Neural progenitor cell (in vitro differentiated cells): ENCODE results near the gene PTPRG. TPM values are rescaled to one million over a fixed set of nuclear protein-coding genes. Genes with fewer than 3 reads are reported as not detected.
"Not testable (repeated sequence)": the region's sequence is repeated elsewhere in the genome, so short reads cannot be mapped to it uniquely, and the experiment has no call there.

Source experiments
- DNase-seq: peaks from one replicate; pipeline ENCODE4 v3.0.0-alpha.2; 2016; ENCODE audit warnings: low spot score
- H2AFZ ChIP-seq: fragments of 200-600 bp; sonication (generic); replicated peaks from 2 replicates; pipeline ENCODE4 v1.6.1; 2016; ENCODE audit warnings: antibody characterized with exemption
- H3F3A ChIP-seq: fragments of 200-600 bp; sonication (generic); 2 replicates; pipeline ENCODE4 v1.6.1; 2016; ENCODE audit warnings: antibody characterized with exemption, low read depth
- H3K27ac ChIP-seq: fragments of 200-600 bp; sonication (generic); 2 replicates; pipeline ENCODE4 v1.5.1; 2016; ENCODE audit warnings: mild to moderate bottlenecking
- H3K27me3 ChIP-seq: fragments of 200-600 bp; sonication (generic); 2 replicates; pipeline ENCODE4 v1.6.1; 2016; ENCODE audit warnings: mild to moderate bottlenecking, moderate library complexity
- H3K36me3 ChIP-seq: fragments of 200-600 bp; sonication (generic); 2 replicates; pipeline ENCODE4 v1.5.1; 2016
- H3K4me1 ChIP-seq: fragments of 200-600 bp; sonication (generic); 2 replicates; pipeline ENCODE4 v1.6.1; 2016; ENCODE audit warnings: mixed run types
- H3K4me2 ChIP-seq: fragments of 200-600 bp; sonication (generic); 2 replicates; pipeline ENCODE4 v1.6.1; 2016
- H3K4me3 ChIP-seq: fragments of 200-600 bp; sonication (generic); 2 replicates; pipeline ENCODE4 v1.5.1; 2016
- H3K79me2 ChIP-seq: fragments of 200-600 bp; sonication (generic); 2 replicates; pipeline ENCODE4 v1.6.1; 2016; ENCODE audit warnings: low read depth
- H3K9ac ChIP-seq: fragments of 200-600 bp; sonication (generic); 2 replicates; pipeline ENCODE4 v1.6.1; 2016
- H3K9me3 ChIP-seq: fragments of 200-600 bp; sonication (generic); 2 replicates; pipeline ENCODE4 v1.5.1; 2016; ENCODE audit warnings: low read depth
- H4K20me1 ChIP-seq: fragments of 200-600 bp; sonication (generic); 2 replicates; pipeline ENCODE4 v1.6.1; 2016; ENCODE audit warnings: low read depth
- H3K27ac Mint-ChIP-seq: 3 replicates; pipeline ENCODE4 v1.8.0; 2021; ENCODE audit warnings: mixed read lengths
- H3K27me3 Mint-ChIP-seq: 2 replicates; pipeline ENCODE4 v1.8.0; 2022; ENCODE audit warnings: low read depth, mild to moderate bottlenecking, inconsistent platforms, moderate library complexity, mixed read lengths; ENCODE audit not compliant: insufficient read depth
- H3K36me3 Mint-ChIP-seq: 3 replicates; pipeline ENCODE4 v1.8.0; 2021; ENCODE audit warnings: mixed read lengths
- H3K4me1 Mint-ChIP-seq: 3 replicates; pipeline ENCODE4 v1.8.0; 2021; ENCODE audit warnings: mixed read lengths
- H3K4me3 Mint-ChIP-seq: 3 replicates; pipeline ENCODE4 v1.8.0; 2021; ENCODE audit warnings: mild to moderate bottlenecking, moderate library complexity, mixed read lengths
- H3K9me3 Mint-ChIP-seq: 3 replicates; pipeline ENCODE4 v1.8.0; 2020; ENCODE audit warnings: mixed read lengths
- EZH2 ChIP-seq: fragments of 200-600 bp; sonication (generic); IDR thresholded peaks from 2 replicates; pipeline ENCODE4 v1.6.1; 2017; ENCODE audit warnings: antibody characterized with exemption, mild to moderate bottlenecking, moderate library complexity
- EZH2phosphoT487 ChIP-seq: fragments of 200-600 bp; sonication (generic); IDR thresholded peaks from 2 replicates; pipeline ENCODE4 v1.6.1; 2017; ENCODE audit warnings: antibody characterized with exemption
- total RNA-seq: library from RNA; depleted of rRNA; stranded (reverse); fragments of >200 nt; gene quantifications from 2 replicates; pipeline ENCODE4 v1.2.3, GENCODE V29; 2015; ENCODE audit warnings: low replicate concordance
- TF ChIP-seq, protein P1 (sequence below): fragments of 200-600 bp; sonication (generic); IDR thresholded peaks from 2 replicates; pipeline ENCODE4 v1.5.1; 2017; ENCODE audit warnings: antibody characterized with exemption, mild to moderate bottlenecking

The PTPRG gene
- total RNA-seq, 1 donor from 2014 or later, result 65.3 TPM

DNA sequence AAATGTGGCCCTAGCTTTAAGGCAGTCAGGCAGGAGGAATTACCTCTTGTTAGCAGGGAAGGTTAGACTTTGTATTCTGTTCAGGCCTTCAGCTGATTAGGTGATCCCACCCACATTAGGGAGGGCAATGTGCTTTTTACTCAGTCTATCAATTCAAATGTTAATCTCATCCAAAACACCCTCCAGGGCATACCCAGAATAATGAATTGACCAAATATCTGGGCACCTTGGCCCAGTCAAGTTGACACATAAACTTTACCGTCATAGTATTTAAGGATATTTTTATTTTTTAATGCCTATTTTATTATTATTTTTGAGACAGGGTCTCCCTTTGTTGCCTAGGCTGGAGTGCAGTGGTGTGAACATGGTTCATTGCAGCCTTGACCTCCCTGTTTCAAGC is 146.1 kb downstream of the PTPRG start:
- no peak overlapping the region for H3K27ac ChIP-seq
- peaks cover 63% of the 10 kb centered on the region for H4K20me1 ChIP-seq
- H3K4me3 ChIP-seq, result no peak overlapping the region
- DNase-seq, result no peak
- Mint-ChIP-seq H3K4me3 (no peak overlapping the region), H3K27ac (no peak overlapping the region), H3K4me1 (peaks cover 14% of the 10 kb centered on the region), H3K27me3 (no peaks in the 10 kb centered on the region), H3K36me3 (peaks cover 5% of the 10 kb centered on the region), H3K9me3 (peaks cover 6% of the 10 kb centered on the region)
- H3K4me2 ChIP-seq, result no peak overlapping the region
- H3K9me3 ChIP-seq, result no peaks in the 10 kb centered on the region
- H3K27me3 ChIP-seq, result no peaks in the 10 kb centered on the region
- H3K9ac ChIP-seq, result no peak overlapping the region
- peaks cover 99% of the 10 kb centered on the region for H3K79me2 ChIP-seq
- H3F3A ChIP-seq, result peaks cover 9% of the 10 kb centered on the region
- H3K4me1 ChIP-seq, result peaks cover 17% of the 10 kb centered on the region
- no peak overlapping the region for H2AFZ ChIP-seq
- TF ChIP-seq EZH2phosphoT487, result no peak
- TF ChIP-seq, protein P1, sequence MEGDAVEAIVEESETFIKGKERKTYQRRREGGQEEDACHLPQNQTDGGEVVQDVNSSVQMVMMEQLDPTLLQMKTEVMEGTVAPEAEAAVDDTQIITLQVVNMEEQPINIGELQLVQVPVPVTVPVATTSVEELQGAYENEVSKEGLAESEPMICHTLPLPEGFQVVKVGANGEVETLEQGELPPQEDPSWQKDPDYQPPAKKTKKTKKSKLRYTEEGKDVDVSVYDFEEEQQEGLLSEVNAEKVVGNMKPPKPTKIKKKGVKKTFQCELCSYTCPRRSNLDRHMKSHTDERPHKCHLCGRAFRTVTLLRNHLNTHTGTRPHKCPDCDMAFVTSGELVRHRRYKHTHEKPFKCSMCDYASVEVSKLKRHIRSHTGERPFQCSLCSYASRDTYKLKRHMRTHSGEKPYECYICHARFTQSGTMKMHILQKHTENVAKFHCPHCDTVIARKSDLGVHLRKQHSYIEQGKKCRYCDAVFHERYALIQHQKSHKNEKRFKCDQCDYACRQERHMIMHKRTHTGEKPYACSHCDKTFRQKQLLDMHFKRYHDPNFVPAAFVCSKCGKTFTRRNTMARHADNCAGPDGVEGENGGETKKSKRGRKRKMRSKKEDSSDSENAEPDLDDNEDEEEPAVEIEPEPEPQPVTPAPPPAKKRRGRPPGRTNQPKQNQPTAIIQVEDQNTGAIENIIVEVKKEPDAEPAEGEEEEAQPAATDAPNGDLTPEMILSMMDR, result no peak
- no peak for TF ChIP-seq EZH2
- no peaks in the 10 kb centered on the region for H3K36me3 ChIP-seq

DNA sequence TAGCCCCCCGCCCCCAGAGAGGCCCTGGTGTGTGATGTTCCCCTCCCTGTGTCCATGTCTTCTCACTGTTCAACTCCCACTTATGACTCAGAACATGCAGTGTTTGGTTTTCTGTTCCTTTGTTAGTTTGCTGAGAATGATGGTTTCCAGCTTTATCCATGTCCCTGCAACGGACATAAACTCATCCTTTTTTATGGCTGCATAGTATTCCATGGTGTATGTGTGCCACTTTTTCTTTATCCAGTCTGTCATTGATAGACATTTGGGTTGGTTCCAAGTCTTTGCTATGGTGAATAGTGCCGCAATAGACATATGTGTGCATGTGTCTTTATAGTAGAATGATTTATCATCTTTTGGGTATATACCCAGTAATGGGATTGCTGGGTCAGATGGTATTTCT is 149.5 kb downstream of the PTPRG start:
- H3K9me3 ChIP-seq, H3K9ac ChIP-seq, H3K27me3 Mint-ChIP-seq, H3K27ac ChIP-seq, H3K36me3 ChIP-seq, H2AFZ ChIP-seq, H3K4me3 ChIP-seq, H3K4me2 ChIP-seq, H3K4me1 ChIP-seq, H3K27ac Mint-ChIP-seq, H3K9me3 Mint-ChIP-seq, H3F3A ChIP-seq, H3K36me3 Mint-ChIP-seq, H3K27me3 ChIP-seq, DNase-seq, H3K4me3 Mint-ChIP-seq: not testable (repeated sequence)
- peaks cover 11% of the 10 kb centered on the region for H3K4me1 Mint-ChIP-seq
- H4K20me1 ChIP-seq, result peaks cover 46% of the 10 kb centered on the region
- H3K79me2 ChIP-seq, result peaks cover 99% of the 10 kb centered on the region

DNA sequence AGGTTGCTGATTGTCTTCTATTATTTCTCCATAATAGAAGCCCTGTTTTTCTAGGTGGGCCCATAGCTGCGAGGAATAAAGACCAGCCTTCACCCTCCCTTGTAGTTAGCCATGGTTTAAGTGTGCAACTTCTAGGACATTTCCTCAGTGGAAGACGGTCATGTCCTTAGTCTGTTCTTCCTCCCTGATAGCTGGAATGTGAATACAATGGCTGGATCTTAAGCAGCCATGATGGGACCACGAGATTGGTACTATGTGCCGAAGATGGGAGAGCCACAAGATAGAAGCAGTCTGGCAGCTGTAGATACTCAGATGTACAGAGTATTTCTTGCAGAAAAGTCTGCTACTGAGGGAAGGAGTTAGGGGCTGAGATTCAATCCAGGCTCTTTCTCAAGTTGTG is 152.9 kb downstream of the PTPRG start:
- Histone ChIP-seq H3K4me2 (no peak overlapping the region), H4K20me1 (peaks cover 60% of the 10 kb centered on the region), H3K9me3 (no peaks in the 10 kb centered on the region), H3K4me1 (peaks cover 21% of the 10 kb centered on the region), H3K27me3 (no peaks in the 10 kb centered on the region), H3F3A (peaks cover 16% of the 10 kb centered on the region), H3K27ac (no peak overlapping the region), H2AFZ (no peak overlapping the region), H3K36me3 (no peaks in the 10 kb centered on the region), H3K9ac (no peak overlapping the region), H3K4me3 (no peak overlapping the region), H3K79me2 (peaks cover 100% of the 10 kb centered on the region)
- Mint-ChIP-seq H3K27me3 (no peaks in the 10 kb centered on the region), H3K36me3 (peaks cover 2% of the 10 kb centered on the region), H3K9me3 (peaks cover 3% of the 10 kb centered on the region), H3K4me3 (no peak overlapping the region), H3K4me1 (peaks cover 22% of the 10 kb centered on the region), H3K27ac (no peak overlapping the region)
- DNase-seq, result no peak
- TF ChIP-seq, protein P1, result no peak
- TF ChIP-seq EZH2phosphoT487 (no peak), EZH2 (no peak)

DNA sequence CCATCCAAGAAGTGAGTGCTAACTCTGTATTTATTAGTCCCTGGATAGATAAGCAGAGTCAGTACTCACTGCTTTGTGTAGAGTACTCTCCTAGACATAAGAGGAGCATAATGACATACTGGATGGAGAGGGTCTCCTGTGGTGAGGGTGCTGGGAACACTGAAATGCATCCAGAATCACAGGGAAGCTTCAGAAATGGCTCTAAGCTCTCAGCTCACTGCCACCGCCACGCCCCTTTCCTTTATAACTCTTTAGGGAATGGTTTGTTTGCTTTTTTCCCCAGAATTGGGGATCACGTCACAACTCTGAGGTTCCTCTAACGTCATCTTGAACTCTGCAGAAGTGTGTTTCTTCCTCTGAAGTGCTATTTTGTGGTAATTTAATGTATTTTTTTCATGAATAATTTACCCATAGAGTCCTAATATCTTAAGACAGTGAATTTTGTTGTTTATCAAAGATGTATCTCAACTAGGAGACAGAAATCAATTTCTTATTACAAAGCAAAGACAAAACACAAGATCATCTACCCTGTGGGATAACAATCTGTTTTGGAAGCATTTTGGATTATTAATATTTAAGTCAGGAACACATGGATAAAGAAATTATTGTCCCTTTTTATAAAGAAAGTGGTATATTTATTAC is 154.6 kb downstream of the PTPRG start:
- no peak overlapping the region for H3K4me2 ChIP-seq
- H3K9me3 ChIP-seq, result no peaks in the 10 kb centered on the region
- H3K27ac ChIP-seq, result no peak overlapping the region
- H3K4me3 Mint-ChIP-seq, result no peak overlapping the region
- peaks cover 4% of the 10 kb centered on the region for H3K9me3 Mint-ChIP-seq
- peaks cover 60% of the 10 kb centered on the region for H4K20me1 ChIP-seq
- H3K4me1 Mint-ChIP-seq, result peaks cover 25% of the 10 kb centered on the region
- no peak for DNase-seq
- H3K27me3 ChIP-seq, result no peaks in the 10 kb centered on the region
- H3K36me3 ChIP-seq, result no peaks in the 10 kb centered on the region
- H3K4me3 ChIP-seq, result no peak overlapping the region
- H3K36me3 Mint-ChIP-seq, result peaks cover 6% of the 10 kb centered on the region
- no peak for TF ChIP-seq EZH2
- no peak for TF ChIP-seq EZH2phosphoT487
- TF ChIP-seq, protein P1, result no peak
- peaks cover 13% of the 10 kb centered on the region for H3F3A ChIP-seq
- no peak overlapping the region for H3K9ac ChIP-seq
- H3K79me2 ChIP-seq, result peaks cover 100% of the 10 kb centered on the region
- peaks cover 23% of the 10 kb centered on the region for H3K4me1 ChIP-seq
- no peak overlapping the region for H2AFZ ChIP-seq
- no peak overlapping the region for H3K27ac Mint-ChIP-seq
- H3K27me3 Mint-ChIP-seq, result peaks cover 2% of the 10 kb centered on the region

DNA sequence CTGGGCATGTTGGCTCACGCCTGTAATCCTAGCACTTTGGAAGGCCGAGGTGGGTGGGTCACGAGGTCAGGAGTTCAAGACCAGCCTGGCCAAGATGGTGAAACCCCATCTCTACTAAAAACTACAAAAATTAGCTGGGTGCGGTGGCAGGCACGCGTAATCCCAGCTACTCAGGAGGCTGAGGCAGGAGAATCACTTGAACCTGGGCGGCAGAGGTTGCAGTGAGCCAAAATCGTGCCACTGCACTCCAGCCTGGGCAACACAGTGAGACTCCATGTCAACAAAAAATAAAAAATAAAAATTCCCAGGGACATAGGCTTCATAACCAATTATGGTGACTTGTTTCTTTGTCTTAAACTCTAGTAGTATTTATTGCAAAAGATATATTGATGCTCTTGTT is 155.3 kb downstream of the PTPRG start:
- H3K4me3 ChIP-seq, H3K36me3 Mint-ChIP-seq, H3K27me3 Mint-ChIP-seq, H2AFZ ChIP-seq, H3K27ac ChIP-seq, H3K9me3 ChIP-seq, H3K27ac Mint-ChIP-seq, H3K27me3 ChIP-seq, H3K4me3 Mint-ChIP-seq, H3K4me2 ChIP-seq, H3K9ac ChIP-seq, H3K9me3 Mint-ChIP-seq, DNase-seq, H3K36me3 ChIP-seq: not testable (repeated sequence)
- peaks cover 25% of the 10 kb centered on the region for H3K4me1 Mint-ChIP-seq
- H3F3A ChIP-seq, result peaks cover 13% of the 10 kb centered on the region
- peaks cover 23% of the 10 kb centered on the region for H3K4me1 ChIP-seq
- peaks cover 100% of the 10 kb centered on the region for H3K79me2 ChIP-seq
- peaks cover 60% of the 10 kb centered on the region for H4K20me1 ChIP-seq
